GM10847 (cell line): ENCODE data around the gene URB1.

Experiments
- POLR2A ChIP-seq: IDR thresholded peaks from 2 replicates; pipeline ENCODE4 v1.6.1; 2011; ENCODE audit not compliant: insufficient read length; ENCODE audit errors: extremely low read depth

Gene URB1

GRCh38 chr21:32320726-32321125, 72.1 kb downstream of the URB1 start:
- TF ChIP-seq POLR2A = no peak

GRCh38 chr21:32320059-32320458, 72.8 kb downstream of the URB1 start:
- no peak for TF ChIP-seq POLR2A

GRCh38 chr21:32319012-32319411, 73.8 kb downstream of the URB1 start:
- no peak for TF ChIP-seq POLR2A

GRCh38 chr21:32317726-32318125, 75.1 kb downstream of the URB1 start:
- TF ChIP-seq POLR2A = no peak

- no peak for TF ChIP-seq POLR2A
Measured at GRCh38 chr21:32316361-32317215, 76.2 kb downstream of the URB1 start.

- no peak for TF ChIP-seq POLR2A
Measured at GRCh38 chr21:32315511-32316281, 77.1 kb downstream of the URB1 start.

GRCh38 chr21:32314806-32315205, 78.0 kb downstream of the URB1 start:
- no peak for TF ChIP-seq POLR2A

GRCh38 chr21:32312976-32313375, 79.8 kb downstream of the URB1 start:
- no peak for TF ChIP-seq POLR2A

- no peak for TF ChIP-seq POLR2A
Measured at GRCh38 chr21:32312326-32312725, 80.5 kb downstream of the URB1 start.

GRCh38 chr21:32311621-32312020, 81.2 kb downstream of the URB1 start:
- TF ChIP-seq POLR2A = no peak

- TF ChIP-seq POLR2A = no peak
Measured at GRCh38 chr21:32309906-32310460, 82.8 kb downstream of the URB1 start.

- TF ChIP-seq POLR2A = no peak
Measured at GRCh38 chr21:32308696-32309095, 84.1 kb downstream of the URB1 start.

GRCh38 chr21:32307706-32308105, 85.1 kb downstream of the URB1 start:
- no peak for TF ChIP-seq POLR2A

- no peak for TF ChIP-seq POLR2A
Measured at GRCh38 chr21:32306021-32306780, 86.6 kb downstream of the URB1 start.

- no peak for TF ChIP-seq POLR2A
Measured at GRCh38 chr21:32304998-32305397, 87.8 kb downstream of the URB1 start.
